GM20000 (cell line): ENCODE measurements around the gene MYO1D.
"Not testable (repeated sequence)": the region's sequence is repeated elsewhere in the genome, so short reads cannot be mapped to it uniquely, and the experiment has no call there.

Experiments
- DNase-seq: peaks from one replicate; pipeline ENCODE4 v3.0.0; 2012; ENCODE audit warnings: low spot score
- CTCF ChIP-seq: IDR thresholded peaks from 2 replicates; pipeline ENCODE4 v1.5.1; 2012; ENCODE audit warnings: mild to moderate bottlenecking, control low read depth; ENCODE audit errors: extremely low read depth, missing control alignments

The MYO1D gene

DNA sequence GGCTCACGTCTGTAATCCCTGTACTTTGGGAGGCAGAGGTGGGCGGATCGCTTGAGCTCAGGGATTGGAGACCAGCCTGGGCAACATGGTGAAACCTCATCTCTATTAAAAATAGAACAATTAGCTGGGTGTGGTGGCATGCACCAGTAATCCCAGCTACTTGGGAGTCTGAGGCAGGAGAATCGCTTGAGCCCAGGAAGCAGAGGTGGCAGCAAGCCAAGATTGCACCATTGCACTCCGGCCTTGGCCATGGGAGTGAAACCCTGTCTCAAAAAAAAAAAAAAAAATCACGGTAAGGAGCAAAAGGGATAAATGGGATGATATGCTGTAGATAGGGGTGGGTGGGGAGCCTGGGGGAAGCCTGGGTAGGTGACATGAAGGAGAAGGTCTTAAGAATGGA, 30.7 kb upstream of the MYO1D start:
- no peak for DNase-seq
- no peak for TF ChIP-seq CTCF

DNA sequence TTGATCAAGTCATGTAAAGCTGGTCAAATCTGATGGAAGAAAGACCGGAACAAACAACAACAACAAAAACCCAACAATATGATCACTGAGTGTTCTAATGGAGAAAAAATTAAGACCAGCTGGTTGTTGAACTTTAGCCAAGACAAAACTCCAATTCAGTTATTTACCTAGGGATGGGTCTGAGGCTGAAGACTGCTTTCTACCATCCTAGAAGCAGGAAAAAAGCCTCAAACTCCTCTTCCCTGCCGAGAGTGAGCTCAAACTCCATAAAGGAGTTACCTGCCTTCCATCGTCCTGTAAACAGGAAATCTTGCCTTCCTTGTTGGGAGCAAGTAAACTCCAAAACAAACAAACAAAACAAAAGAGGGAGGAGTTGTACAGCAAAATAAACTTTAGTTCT, 28.0 kb upstream of the MYO1D start:
- DNase-seq = no peak
- TF ChIP-seq CTCF = no peak

- TF ChIP-seq CTCF = no peak
- DNase-seq = no peak
Measured at GRCh38 chr17:32903774-32904673, 27.1 kb upstream of the MYO1D start.

DNA sequence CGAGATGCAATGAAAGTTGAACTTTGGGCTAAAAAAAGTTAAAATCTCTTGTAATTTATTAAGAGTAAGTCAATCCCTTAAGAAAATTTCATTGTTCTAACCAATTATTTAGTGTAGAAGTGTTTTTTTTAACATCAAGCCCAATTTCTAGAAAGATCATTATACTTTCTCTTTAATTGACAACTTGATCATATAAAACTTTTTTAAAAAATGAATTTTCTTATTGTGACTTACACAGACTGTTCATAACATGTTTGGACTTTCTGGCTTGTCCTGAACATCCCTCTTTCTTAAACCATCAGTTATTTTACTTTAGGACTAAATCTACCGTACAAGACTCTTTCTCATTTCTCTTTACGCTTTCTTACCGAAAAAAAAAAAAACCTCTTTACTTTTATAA, 24.8 kb upstream of the MYO1D start:
- no peak for TF ChIP-seq CTCF
- no peak for DNase-seq

GRCh38 chr17:32899236-32900013, 22.5 kb upstream of the MYO1D start:
- no peak for DNase-seq
- TF ChIP-seq CTCF = no peak

DNA sequence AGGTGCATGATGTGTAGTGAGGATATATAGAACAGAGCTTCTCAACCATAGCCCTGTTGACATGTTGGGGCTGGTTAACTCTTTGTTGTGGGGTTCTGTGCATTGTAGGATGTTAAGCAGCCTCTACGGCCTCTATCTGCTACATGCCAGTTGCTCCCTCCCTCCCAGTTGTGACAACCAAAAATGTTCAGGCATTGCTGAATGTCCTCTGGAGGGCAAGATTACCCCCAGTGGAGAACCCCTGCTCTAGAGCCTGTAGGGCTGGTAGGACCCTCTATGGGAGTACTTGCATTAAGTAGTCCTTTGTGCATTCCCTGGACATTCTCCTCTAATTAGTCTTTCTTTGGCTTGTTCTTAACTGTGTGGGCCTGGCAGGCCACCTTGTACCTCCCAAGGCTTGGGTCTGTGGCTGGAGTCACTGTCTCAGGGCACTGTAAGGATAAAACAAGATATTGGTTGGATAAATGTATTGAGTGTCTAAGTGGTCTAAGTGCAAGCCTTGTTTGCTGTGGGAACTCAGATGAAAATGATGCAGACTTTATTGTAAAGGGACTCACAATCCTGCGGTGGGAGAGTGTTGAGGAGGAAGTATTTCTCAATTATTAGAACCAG, 19.8 kb upstream of the MYO1D start:
- no peak for DNase-seq
- no peak for TF ChIP-seq CTCF

DNA sequence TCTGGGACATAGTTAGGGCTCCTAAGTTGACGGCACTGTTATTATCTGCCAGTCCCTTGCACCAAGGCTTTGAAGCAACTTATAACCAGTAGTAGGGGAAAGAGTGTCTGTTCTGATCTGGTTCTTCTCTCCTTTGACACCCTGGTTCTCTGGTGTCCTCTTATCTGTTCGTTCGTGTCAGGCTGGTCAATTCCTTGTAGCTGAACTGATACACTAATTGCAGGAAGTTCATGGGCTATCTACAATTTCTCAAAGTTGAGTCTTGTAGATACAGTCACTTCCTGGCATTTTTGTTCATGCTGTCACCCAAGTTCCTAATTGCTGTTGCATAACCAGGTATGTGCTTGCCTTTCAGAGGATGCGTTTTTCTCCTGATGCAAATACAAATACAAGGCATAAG, 17.3 kb upstream of the MYO1D start:
- DNase-seq = no peak
- no peak for TF ChIP-seq CTCF

DNA sequence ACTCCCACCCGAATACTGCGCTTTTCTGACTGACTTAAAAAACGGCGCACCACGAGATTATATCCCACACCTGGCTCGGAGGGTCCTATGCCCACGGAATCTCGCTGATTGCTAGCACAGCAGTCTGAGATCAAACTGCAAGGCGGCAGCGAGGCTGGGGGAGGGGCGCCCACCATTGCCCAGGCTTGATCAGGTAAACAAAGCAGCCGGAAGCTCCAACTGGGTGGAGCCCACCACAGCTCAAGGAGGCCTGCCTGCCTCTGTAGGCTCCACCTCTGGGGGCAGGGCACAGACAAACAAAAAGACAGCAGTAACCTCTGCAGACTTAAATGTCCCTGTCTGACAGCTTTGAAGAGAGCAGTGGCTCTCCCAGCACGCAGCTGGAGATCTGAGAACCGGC, 10.5 kb upstream of the MYO1D start:
- not testable (repeated sequence) for DNase-seq

DNA sequence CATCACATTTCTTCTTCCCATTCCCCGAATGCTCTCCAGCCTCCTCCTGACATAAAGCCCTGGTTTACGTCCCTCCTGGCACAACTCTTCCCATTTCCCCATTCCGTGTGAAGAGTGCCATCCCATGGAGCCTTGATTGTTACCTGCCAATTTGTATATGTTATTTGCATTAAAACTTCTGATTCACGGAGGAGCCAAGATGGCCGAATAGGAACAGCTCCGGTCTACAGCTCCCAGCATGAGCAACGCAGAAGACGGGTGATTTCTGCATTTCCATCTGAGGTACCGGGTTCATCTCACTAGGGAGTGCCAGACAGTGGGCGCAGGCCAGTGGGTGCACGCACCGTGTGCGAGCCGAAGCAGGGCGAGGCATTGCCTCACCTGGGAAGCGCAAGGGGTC, 10.0 kb upstream of the MYO1D start:
- not testable (repeated sequence) for DNase-seq
